GM18505 (cell line): ENCODE measurements around the gene VIPR2.

Experiments used
- ATAC-seq: cut with Tn5 transposase; IDR thresholded peaks from one replicate; pipeline ENCODE4 v1.9.1; 2021; ENCODE audit not compliant: unreplicated experiment
- POLR2A ChIP-seq: IDR thresholded peaks from 4 replicates; pipeline ENCODE4 v1.6.1; 2011; ENCODE audit warnings: borderline replicate concordance; ENCODE audit not compliant: insufficient read depth, insufficient read length; ENCODE audit errors: extremely low read depth

Gene VIPR2

GRCh38 chr7:159117366-159118196 lies 27.1 kb downstream of the VIPR2 start:
- ATAC-seq, result no peak
- TF ChIP-seq POLR2A, result no peak

DNA sequence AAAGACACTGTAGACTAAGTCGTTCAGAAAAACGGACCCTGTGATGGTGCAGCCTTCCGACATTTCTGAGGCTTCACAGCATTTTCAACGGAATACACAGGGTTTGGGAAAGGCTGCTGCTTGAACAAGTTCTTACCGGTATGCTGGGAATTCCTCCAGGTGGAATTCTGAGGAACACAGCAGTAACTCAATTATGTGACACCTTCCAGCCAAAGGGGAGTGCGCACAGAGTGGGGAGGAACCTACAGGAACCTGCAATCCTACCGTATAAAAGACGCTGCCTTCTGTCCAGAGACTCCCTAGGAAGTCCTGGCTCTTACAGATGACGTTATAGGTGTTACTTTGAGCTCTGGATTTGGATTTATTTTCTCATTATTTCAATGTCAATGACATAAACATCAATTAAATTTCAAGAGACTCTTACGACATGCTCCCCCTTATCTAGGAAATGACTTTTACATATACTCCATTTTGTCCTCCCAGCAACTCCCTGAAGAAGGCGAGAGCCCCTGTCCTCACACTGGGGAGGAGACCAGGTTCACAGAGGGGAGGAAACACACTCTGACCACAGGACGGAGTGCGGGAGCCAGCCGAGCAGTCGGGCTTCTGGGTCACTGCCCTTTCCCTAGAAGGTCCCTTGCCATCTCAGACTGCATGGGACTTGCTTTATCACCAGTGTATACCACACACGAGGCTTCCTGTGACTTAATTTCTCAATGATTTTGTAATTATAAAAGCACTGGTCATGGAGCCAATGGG lies 27.9 kb downstream of the VIPR2 start:
- no peak for ATAC-seq
- TF ChIP-seq POLR2A, result no peak

GRCh38 chr7:159115601-159116501 lies 28.8 kb downstream of the VIPR2 start:
- no peak for ATAC-seq
- TF ChIP-seq POLR2A, result no peak

DNA sequence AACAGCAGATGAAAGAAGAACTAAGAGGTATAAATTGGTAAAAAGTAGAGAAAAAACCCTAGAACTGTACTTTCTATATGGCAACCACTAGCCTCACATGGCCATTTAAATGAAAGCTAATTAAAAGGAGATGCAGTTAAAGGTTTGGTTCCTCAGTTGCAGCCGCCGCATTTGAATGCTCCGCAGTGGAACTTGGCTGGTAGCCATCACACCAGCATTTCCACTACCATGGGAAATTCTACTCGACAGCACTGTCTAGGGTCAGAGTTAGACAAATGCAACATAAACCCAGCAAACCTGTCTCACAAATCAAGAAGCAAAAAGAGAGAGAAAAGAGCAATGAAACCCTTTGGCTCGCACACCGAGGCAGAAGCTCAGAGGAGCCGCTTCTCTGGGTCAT lies 29.7 kb downstream of the VIPR2 start:
- no peak for ATAC-seq
- TF ChIP-seq POLR2A, result no peak

- no peak for TF ChIP-seq POLR2A
- no peak for ATAC-seq
These were observed 30.6 kb downstream of the VIPR2 start for GRCh38 chr7:159114096-159114495.

- TF ChIP-seq POLR2A, result no peak
- ATAC-seq, result no peak
These were observed 31.6 kb downstream of the VIPR2 start for GRCh38 chr7:159113056-159113455.

GRCh38 chr7:159112136-159113011 lies 32.3 kb downstream of the VIPR2 start:
- no peak for TF ChIP-seq POLR2A
- no peak for ATAC-seq

DNA sequence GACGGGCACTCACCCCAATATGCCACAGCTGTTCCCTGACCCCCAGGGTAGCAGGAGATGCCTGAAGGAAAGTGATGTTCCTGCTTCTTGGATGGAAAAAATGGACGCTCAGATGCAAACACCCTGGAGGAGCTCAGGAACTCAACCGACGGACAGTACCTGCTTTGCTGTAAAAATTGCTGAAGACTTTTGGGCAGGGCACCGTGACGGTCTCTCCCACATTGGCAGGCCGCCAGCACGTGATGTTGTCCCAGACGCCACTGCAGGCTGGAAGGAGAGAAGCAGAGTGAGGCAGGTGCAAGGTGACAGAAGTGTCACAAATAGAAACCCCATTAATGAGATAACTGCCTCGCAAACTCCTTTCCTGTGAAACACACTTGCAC lies 35.0 kb downstream of the VIPR2 start:
- no peak for ATAC-seq
- TF ChIP-seq POLR2A, result no peak

GRCh38 chr7:159108941-159109652 lies 35.6 kb downstream of the VIPR2 start:
- no peak for TF ChIP-seq POLR2A
- no peak for ATAC-seq

- ATAC-seq, result no peak
- TF ChIP-seq POLR2A, result no peak
These were observed 36.2 kb downstream of the VIPR2 start for GRCh38 chr7:159108491-159108890.

DNA sequence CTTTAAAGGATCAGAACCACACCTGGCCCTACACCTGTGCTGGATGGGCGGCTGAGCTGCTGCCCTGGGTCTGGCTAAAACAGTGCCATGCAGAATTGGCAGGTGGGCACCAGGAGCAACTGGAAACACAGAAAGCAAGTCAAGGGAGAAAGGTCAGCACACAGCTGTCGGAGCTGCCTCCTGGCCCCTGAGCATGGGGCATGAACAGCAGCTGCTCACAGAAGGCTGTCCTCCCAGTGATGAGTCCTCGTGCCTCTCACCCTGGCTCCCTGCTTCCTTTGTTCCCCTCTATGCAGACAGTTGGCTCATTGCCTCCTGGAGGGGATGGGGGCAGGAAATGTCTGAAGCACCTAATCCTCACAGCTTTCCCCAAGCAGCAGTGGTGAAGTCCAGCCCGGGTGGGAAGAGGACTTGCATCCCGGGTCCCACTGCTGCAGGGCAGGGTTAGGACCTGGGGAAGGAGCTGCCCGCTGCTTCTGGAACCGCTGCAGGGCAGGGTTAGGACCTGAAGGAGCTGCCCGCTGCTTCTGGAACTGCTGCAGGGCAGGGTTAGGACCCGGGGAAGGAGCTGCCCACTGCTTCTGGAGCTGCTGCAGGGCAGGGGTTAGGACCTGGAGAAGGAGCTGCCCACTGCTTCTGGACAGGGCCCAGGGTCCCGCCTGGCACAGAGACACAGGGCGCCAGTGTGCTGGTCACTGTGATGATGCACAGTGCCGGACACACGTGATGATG lies 37.3 kb downstream of the VIPR2 start:
- no peak for TF ChIP-seq POLR2A
- no peak for ATAC-seq
